Esophagus squamous epithelium (tissue), 4 donors: ENCODE data around the gene NTMT1.

ENCODE experiments used
- POLR2A ChIP-seq, 4 donors: fragments of 450-650 bp; IDR thresholded peaks; one replicate each; pipeline ENCODE4 v1.6.1; 2017; ENCODE audit warnings: antibody characterized with exemption in 4 of 4, mild to moderate bottlenecking in 4 of 4, moderate library complexity in 3 of 4
- TF ChIP-seq, protein P1 (sequence below), 6 experiments: fragments of 450-650 bp in 4 of 6; fragments of 200-600 bp in 2 of 6; sonication (generic) in 2 of 6; IDR thresholded peaks; one replicate each; pipeline ENCODE4 v1.5.1; 2016 to 2019; ENCODE audit warnings: antibody characterized with exemption in 6 of 6, mild to moderate bottlenecking in 4 of 6, moderate library complexity in 4 of 6

DNA sequence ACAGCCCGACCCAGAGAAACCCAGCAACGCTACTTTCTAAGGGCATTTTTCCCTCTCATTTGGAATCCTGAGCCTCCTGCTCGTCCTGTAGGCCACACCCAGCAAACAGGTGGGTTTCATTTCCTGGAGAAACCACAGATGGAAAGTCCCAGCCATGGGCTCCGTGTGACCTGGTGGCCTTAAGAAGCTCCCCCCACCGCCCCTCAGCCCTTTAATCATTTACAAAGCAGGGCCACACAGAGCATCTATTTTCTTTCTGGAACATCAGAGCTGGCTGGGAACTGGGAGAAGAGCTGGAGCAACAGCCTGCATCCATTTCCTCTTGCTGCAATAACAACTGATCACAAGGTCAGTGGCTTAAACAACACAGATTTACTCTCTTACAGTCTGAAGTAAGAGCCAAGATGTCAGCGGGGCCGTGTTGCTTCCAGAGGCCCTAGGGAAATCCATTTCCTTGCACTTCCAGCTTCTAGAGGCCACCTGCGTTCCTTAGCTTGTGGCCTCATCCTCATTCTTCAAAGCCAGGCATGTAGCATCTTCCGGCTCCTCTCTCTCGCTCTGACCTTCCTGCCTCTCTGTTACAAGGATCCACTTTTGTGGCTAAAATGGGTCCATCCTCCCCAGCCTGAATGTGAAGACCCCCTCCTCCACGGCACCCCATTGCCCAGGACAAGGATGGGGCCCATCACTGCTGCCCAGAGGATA is 45.6 kb upstream of the NTMT1 start:
- TF ChIP-seq, protein P1, sequence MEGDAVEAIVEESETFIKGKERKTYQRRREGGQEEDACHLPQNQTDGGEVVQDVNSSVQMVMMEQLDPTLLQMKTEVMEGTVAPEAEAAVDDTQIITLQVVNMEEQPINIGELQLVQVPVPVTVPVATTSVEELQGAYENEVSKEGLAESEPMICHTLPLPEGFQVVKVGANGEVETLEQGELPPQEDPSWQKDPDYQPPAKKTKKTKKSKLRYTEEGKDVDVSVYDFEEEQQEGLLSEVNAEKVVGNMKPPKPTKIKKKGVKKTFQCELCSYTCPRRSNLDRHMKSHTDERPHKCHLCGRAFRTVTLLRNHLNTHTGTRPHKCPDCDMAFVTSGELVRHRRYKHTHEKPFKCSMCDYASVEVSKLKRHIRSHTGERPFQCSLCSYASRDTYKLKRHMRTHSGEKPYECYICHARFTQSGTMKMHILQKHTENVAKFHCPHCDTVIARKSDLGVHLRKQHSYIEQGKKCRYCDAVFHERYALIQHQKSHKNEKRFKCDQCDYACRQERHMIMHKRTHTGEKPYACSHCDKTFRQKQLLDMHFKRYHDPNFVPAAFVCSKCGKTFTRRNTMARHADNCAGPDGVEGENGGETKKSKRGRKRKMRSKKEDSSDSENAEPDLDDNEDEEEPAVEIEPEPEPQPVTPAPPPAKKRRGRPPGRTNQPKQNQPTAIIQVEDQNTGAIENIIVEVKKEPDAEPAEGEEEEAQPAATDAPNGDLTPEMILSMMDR (IDR thresholded peaks at IDR 0.05): no peak
- no peak for TF ChIP-seq POLR2A (IDR thresholded peaks at IDR 0.05)
